Testis (tissue), 2 donors: Measurements from ENCODE around the gene CBR4.

Experiments used
- CTCF ChIP-seq, 3 experiments: fragments of 450-650 bp in 2 of 3; fragments of 200-600 bp in 1 of 3; sonication (generic) in 1 of 3; IDR thresholded peaks; one replicate each; pipeline ENCODE4 v1.5.1; 2016 to 2019; ENCODE audit warnings: antibody characterized with exemption in 3 of 3, mild to moderate bottlenecking in 2 of 3, moderate library complexity in 1 of 3
- POLR2A ChIP-seq: fragments of 450-650 bp; IDR thresholded peaks from one replicate; pipeline ENCODE4 v1.6.1; 2017; ENCODE audit warnings: antibody characterized with exemption, mild to moderate bottlenecking, moderate library complexity

GRCh38 chr4:169032194-169032593 is 22.1 kb upstream of the CBR4 start:
- TF ChIP-seq CTCF (IDR thresholded peaks at IDR 0.05), result no peak
- TF ChIP-seq POLR2A, result no peak
